ENCODE measurements around the gene STK17B. TPM values are rescaled to one million over a fixed set of nuclear protein-coding genes. Genes with fewer than 3 reads are reported as not detected.
A peak's percentile ranks its signal among the peaks of the same experiment; 100 is the strongest.

The STK17B gene
- total RNA-seq, 1 experiment from 2014 or later: 20.7 TPM

- POLR2A ChIA-PET: interaction anchor here (0.9 to 3.4 kb wide), 18 partner anchors 10 to 755 kb away, joined by 3 to 60 read pairs (median 4); partner anchors contain the start of gene GTF3C3
- H3K4me1 Mint-ChIP-seq (ENCODE audit: insufficient read depth, unreplicated experiment): peaks cover 27% of the 10 kb centered on the region
- intact Hi-C loops (cut with micrococcal nuclease): loop anchor here (1.0 to 5.0 kb wide), 3 partner anchors 92 to 122 kb away; no protein-coding TSS in a partner anchor
- TF ChIP-seq, protein P1, sequence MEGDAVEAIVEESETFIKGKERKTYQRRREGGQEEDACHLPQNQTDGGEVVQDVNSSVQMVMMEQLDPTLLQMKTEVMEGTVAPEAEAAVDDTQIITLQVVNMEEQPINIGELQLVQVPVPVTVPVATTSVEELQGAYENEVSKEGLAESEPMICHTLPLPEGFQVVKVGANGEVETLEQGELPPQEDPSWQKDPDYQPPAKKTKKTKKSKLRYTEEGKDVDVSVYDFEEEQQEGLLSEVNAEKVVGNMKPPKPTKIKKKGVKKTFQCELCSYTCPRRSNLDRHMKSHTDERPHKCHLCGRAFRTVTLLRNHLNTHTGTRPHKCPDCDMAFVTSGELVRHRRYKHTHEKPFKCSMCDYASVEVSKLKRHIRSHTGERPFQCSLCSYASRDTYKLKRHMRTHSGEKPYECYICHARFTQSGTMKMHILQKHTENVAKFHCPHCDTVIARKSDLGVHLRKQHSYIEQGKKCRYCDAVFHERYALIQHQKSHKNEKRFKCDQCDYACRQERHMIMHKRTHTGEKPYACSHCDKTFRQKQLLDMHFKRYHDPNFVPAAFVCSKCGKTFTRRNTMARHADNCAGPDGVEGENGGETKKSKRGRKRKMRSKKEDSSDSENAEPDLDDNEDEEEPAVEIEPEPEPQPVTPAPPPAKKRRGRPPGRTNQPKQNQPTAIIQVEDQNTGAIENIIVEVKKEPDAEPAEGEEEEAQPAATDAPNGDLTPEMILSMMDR (IDR thresholded peaks at IDR 0.05; ENCODE audit: unreplicated experiment): no peak
- CTCF ChIA-PET: interaction anchor here (0.6 to 3.8 kb wide), 12 partner anchors 26 to 130 kb away, joined by 3 to 18 read pairs (median 3); partner anchors contain the start of gene DNAH7
- TSS peak; percentile 38 for BruUV-seq (replicated peaks)
- peak overlapping the region; percentile 99 for H3K4me3 Mint-ChIP-seq (ENCODE audit: unreplicated experiment)
- peak; percentile 76 for DNase-seq (ENCODE audit: unreplicated experiment)
- no peaks in the 10 kb centered on the region for H3K27me3 Mint-ChIP-seq (ENCODE audit: insufficient read depth, unreplicated experiment)
- H3K27ac Mint-ChIP-seq (ENCODE audit: low read depth, unreplicated experiment): peak overlapping the region; percentile 98
- no peaks in the 10 kb centered on the region for H3K9me3 Mint-ChIP-seq (ENCODE audit: unreplicated experiment)
- H3K36me3 Mint-ChIP-seq (ENCODE audit: insufficient read depth, unreplicated experiment): peaks cover 5% of the 10 kb centered on the region
Measured at GRCh38 chr2:196170213-196170605, 1.2 kb downstream of the STK17B start.

DNA sequence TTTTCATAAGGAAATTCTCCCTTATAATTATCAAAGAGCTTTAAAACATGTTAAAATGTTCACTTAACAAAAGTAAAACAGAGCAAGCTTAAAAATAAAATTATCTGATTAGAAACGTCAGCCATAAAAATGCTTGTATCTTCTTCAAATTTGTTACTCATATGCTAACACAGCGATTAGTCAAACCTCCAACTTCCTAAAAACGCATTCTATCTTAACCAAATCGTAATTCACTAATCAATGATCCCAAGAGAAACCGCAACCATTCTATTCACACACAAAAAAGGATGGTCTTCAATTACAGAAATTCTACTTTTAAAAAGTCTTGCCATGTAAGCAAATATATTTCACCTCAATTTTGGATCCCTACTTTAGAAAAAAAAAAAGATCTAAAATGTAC is 1.9 kb downstream of the STK17B start:
- intact Hi-C loops (cut with micrococcal nuclease): loop anchor here (2.0 to 10.0 kb wide), 2 partner anchors 63 to 165 kb away; no protein-coding TSS in a partner anchor
- POLR2A ChIA-PET: interaction anchor here (0.6 to 3.4 kb wide), 15 partner anchors 9 to 416 kb away, joined by 3 to 60 read pairs (median 5); no protein-coding TSS in a partner anchor

GRCh38 chr2:196168181-196168580 is 3.2 kb downstream of the STK17B start:
- Mint-ChIP-seq H3K27me3 (ENCODE audit: insufficient read depth, unreplicated experiment) (no peaks in the 10 kb centered on the region), H3K4me3 (ENCODE audit: unreplicated experiment) (peak overlapping the region; percentile 99), H3K4me1 (ENCODE audit: insufficient read depth, unreplicated experiment) (peaks cover 30% of the 10 kb centered on the region), H3K9me3 (ENCODE audit: unreplicated experiment) (no peaks in the 10 kb centered on the region), H3K36me3 (ENCODE audit: insufficient read depth, unreplicated experiment) (peaks cover 14% of the 10 kb centered on the region), H3K27ac (ENCODE audit: low read depth, unreplicated experiment) (peak overlapping the region; percentile 78)
- peak; percentile 90 for DNase-seq (ENCODE audit: unreplicated experiment)
- BruUV-seq (replicated peaks): no TSS peak
- TF ChIP-seq, protein P1 (IDR thresholded peaks at IDR 0.05; ENCODE audit: unreplicated experiment): no peak
- intact Hi-C loops (cut with micrococcal nuclease): loop anchor here (1.0 to 10.0 kb wide), 3 partner anchors 37 to 167 kb away; no protein-coding TSS in a partner anchor
- POLR2A ChIA-PET: interaction anchor here (0.6 to 3.0 kb wide), 13 partner anchors 11 to 634 kb away, joined by 3 to 28 read pairs (median 3); no protein-coding TSS in a partner anchor
- CTCF ChIA-PET: interaction anchor here (0.6 to 3.1 kb wide), 6 partner anchors 11 to 90 kb away, joined by 3 to 27 read pairs (median 3); no protein-coding TSS in a partner anchor

More for the DNA sequence above, 1.9 kb downstream of the STK17B start:
- CTCF ChIA-PET: interaction anchor here (0.7 to 3.8 kb wide), 7 partner anchors 26 to 131 kb away, joined by 3 to 18 read pairs (median 4); no protein-coding TSS in a partner anchor
- Mint-ChIP-seq H3K4me1 (ENCODE audit: insufficient read depth, unreplicated experiment) (peaks cover 30% of the 10 kb centered on the region), H3K27me3 (ENCODE audit: insufficient read depth, unreplicated experiment) (no peaks in the 10 kb centered on the region), H3K27ac (ENCODE audit: low read depth, unreplicated experiment) (peak overlapping the region; percentile 98), H3K36me3 (ENCODE audit: insufficient read depth, unreplicated experiment) (peaks cover 8% of the 10 kb centered on the region), H3K9me3 (ENCODE audit: unreplicated experiment) (no peaks in the 10 kb centered on the region), H3K4me3 (ENCODE audit: unreplicated experiment) (peak overlapping the region; percentile 99)
- TF ChIP-seq, protein P1 (IDR thresholded peaks at IDR 0.05; ENCODE audit: unreplicated experiment): no peak
- DNase-seq (ENCODE audit: unreplicated experiment): peak; percentile 19
- BruUV-seq (replicated peaks): no TSS peak

GRCh38 chr2:196167666-196168065 is 3.7 kb downstream of the STK17B start:
- no TSS peak for BruUV-seq (replicated peaks)
- no peaks in the 10 kb centered on the region for H3K27me3 Mint-ChIP-seq (ENCODE audit: insufficient read depth, unreplicated experiment)
- intact Hi-C loops (cut with micrococcal nuclease): loop anchor here (1.0 to 10.0 kb wide), 3 partner anchors 36 to 167 kb away; no protein-coding TSS in a partner anchor

More at GRCh38 chr2:196167666-196168065, 3.7 kb downstream of the STK17B start:
- Mint-ChIP-seq H3K27ac (ENCODE audit: low read depth, unreplicated experiment) (peak overlapping the region; percentile 78), H3K4me3 (ENCODE audit: unreplicated experiment) (peak overlapping the region; percentile 99), H3K36me3 (ENCODE audit: insufficient read depth, unreplicated experiment) (peaks cover 19% of the 10 kb centered on the region), H3K4me1 (ENCODE audit: insufficient read depth, unreplicated experiment) (peaks cover 30% of the 10 kb centered on the region), H3K9me3 (ENCODE audit: unreplicated experiment) (no peaks in the 10 kb centered on the region)
- DNase-seq (ENCODE audit: unreplicated experiment): peak; percentile 18
- TF ChIP-seq, protein P1 (IDR thresholded peaks at IDR 0.05; ENCODE audit: unreplicated experiment): no peak
- ChIA-PET POLR2A (interaction anchor here (0.6 to 3.0 kb wide), 18 partner anchors 10 to 635 kb away, joined by 3 to 28 read pairs (median 3); no protein-coding TSS in a partner anchor), CTCF (interaction anchor here (0.6 to 3.1 kb wide), 7 partner anchors 10 to 1457 kb away, joined by 3 to 27 read pairs (median 3); no protein-coding TSS in a partner anchor)

Measured in MCF 10A (cell line).